Suprapubic skin (tissue), 4 donors: ENCODE results near the gene UGGT2. TPM values are rescaled to one million over a fixed set of nuclear protein-coding genes. Genes with fewer than 3 reads are reported as not detected.
"Not testable (repeated sequence)": the region's sequence is repeated elsewhere in the genome, so short reads cannot be mapped to it uniquely, and the experiment has no call there.

Source experiments
- DNase-seq, 2 donors: peaks; one replicate each; pipeline ENCODE4 v3.0.0-alpha.2; 2019; ENCODE audit warnings: low spot score in 2 of 2
- H3K27ac ChIP-seq: fragments of 200-600 bp; sonication (generic); one replicate; pipeline ENCODE4 v1.5.1; 2019
- H3K27me3 ChIP-seq: fragments of 200-600 bp; sonication (generic); one replicate; pipeline ENCODE4 v1.5.1; 2019
- H3K36me3 ChIP-seq: fragments of 200-600 bp; sonication (generic); one replicate; pipeline ENCODE4 v1.5.1; 2019
- H3K4me1 ChIP-seq: fragments of 200-600 bp; sonication (generic); one replicate; pipeline ENCODE4 v1.5.1; 2019
- H3K4me3 ChIP-seq: fragments of 200-600 bp; sonication (generic); one replicate; pipeline ENCODE4 v1.5.1; 2019; ENCODE audit warnings: mild to moderate bottlenecking
- H3K9me3 ChIP-seq: fragments of 200-600 bp; sonication (generic); one replicate; pipeline ENCODE4 v1.5.1; 2019
- CTCF ChIP-seq, 2 donors: fragments of 200-600 bp in 1 of 2; fragments of 450-650 bp in 1 of 2; sonication (generic) in 1 of 2; IDR thresholded peaks; one replicate each; pipeline ENCODE4 v1.5.1; 2016 to 2019; ENCODE audit warnings: antibody characterized with exemption in 2 of 2, mild to moderate bottlenecking in 1 of 2, moderate library complexity in 1 of 2
- EP300 ChIP-seq: sonication (generic); formaldehyde crosslinking; IDR thresholded peaks from one replicate; pipeline ENCODE4 v1.6.1; 2017; ENCODE audit warnings: antibody characterized with exemption
- POLR2A ChIP-seq, 2 donors: fragments of 450-650 bp; IDR thresholded peaks; one replicate each; pipeline ENCODE4 v1.6.1; 2017; ENCODE audit warnings: antibody characterized with exemption in 2 of 2, mild to moderate bottlenecking in 2 of 2, moderate library complexity in 2 of 2
- POLR2AphosphoS5 ChIP-seq, 3 donors: sonication (generic); formaldehyde crosslinking; IDR thresholded peaks; one replicate each; pipeline ENCODE4 v1.6.1; 2017; ENCODE audit warnings: antibody characterized with exemption in 3 of 3
- WGBS: methylation state at CpG from one replicate; pipeline ENCODE4 v1.1.5; 2018; 5-methylcytosine and 5-hydroxymethylcytosine counted together
- total RNA-seq, 4 donors: library from RNA; depleted of rRNA; stranded (reverse); fragments of >200 nt; gene quantifications; one replicate each; pipeline ENCODE4 v1.1.0, GENCODE V29; 2016

UGGT2 gene
- total RNA-seq, 4 donors from 2014 or later: 11.8 to 38.9 (median 13.7) TPM

GRCh38 chr13:95800436-95800835 is 252.8 kb downstream of the UGGT2 start:
- no peak for DNase-seq
- H3K4me3 ChIP-seq: no peak overlapping the region
- no peak for TF ChIP-seq POLR2A (IDR thresholded peaks at IDR 0.05)
- TF ChIP-seq CTCF (IDR thresholded peaks at IDR 0.05): no peak
- TF ChIP-seq POLR2AphosphoS5 (IDR thresholded peaks at IDR 0.05): no peak
- TF ChIP-seq EP300: no peak
- WGBS: 53% methylated on average over 1 of the region's 1 CpG
- no peaks in the 10 kb centered on the region for H3K4me1 ChIP-seq
- no peak overlapping the region for H3K27ac ChIP-seq
- H3K9me3 ChIP-seq: no peaks in the 10 kb centered on the region
- no peaks in the 10 kb centered on the region for H3K27me3 ChIP-seq
- H3K36me3 ChIP-seq: no peaks in the 10 kb centered on the region

GRCh38 chr13:95797016-95797415 is 256.2 kb downstream of the UGGT2 start:
- H3K4me3 ChIP-seq: no peak overlapping the region
- DNase-seq: no peak
- no peak overlapping the region for H3K27ac ChIP-seq
- H3K27me3 ChIP-seq: no peaks in the 10 kb centered on the region
- WGBS: 94% methylated on average over 2 of the region's 2 CpGs
- no peak for TF ChIP-seq POLR2A (IDR thresholded peaks at IDR 0.05)
- no peak for TF ChIP-seq EP300
- TF ChIP-seq POLR2AphosphoS5 (IDR thresholded peaks at IDR 0.05): no peak
- TF ChIP-seq CTCF (IDR thresholded peaks at IDR 0.05): no peak
- no peaks in the 10 kb centered on the region for H3K9me3 ChIP-seq
- H3K36me3 ChIP-seq: peaks cover 12% of the 10 kb centered on the region
- no peaks in the 10 kb centered on the region for H3K4me1 ChIP-seq

GRCh38 chr13:95793781-95794180 is 259.4 kb downstream of the UGGT2 start:
- Histone ChIP-seq H3K27me3 (no peaks in the 10 kb centered on the region), H3K36me3 (peaks cover 33% of the 10 kb centered on the region), H3K27ac (no peak overlapping the region), H3K4me1 (no peaks in the 10 kb centered on the region), H3K9me3 (no peaks in the 10 kb centered on the region), H3K4me3 (no peak overlapping the region)
- TF ChIP-seq POLR2A (IDR thresholded peaks at IDR 0.05) (no peak), POLR2AphosphoS5 (IDR thresholded peaks at IDR 0.05) (no peak), CTCF (IDR thresholded peaks at IDR 0.05) (no peak), EP300 (no peak)
- WGBS: 80% methylated on average over 3 of the region's 3 CpGs
- no peak for DNase-seq

GRCh38 chr13:95793018-95793555 is 260.1 kb downstream of the UGGT2 start:
- TF ChIP-seq POLR2AphosphoS5 (IDR thresholded peaks at IDR 0.05) (no peak), POLR2A (IDR thresholded peaks at IDR 0.05) (no peak), CTCF (IDR thresholded peaks at IDR 0.05) (no peak), EP300 (no peak)
- H3K4me3 ChIP-seq: no peak overlapping the region
- H3K27ac ChIP-seq: no peak overlapping the region
- no peaks in the 10 kb centered on the region for H3K27me3 ChIP-seq
- H3K4me1 ChIP-seq: no peaks in the 10 kb centered on the region
- no peak for DNase-seq
- H3K36me3 ChIP-seq: peaks cover 40% of the 10 kb centered on the region
- H3K9me3 ChIP-seq: no peaks in the 10 kb centered on the region
- 95% methylated on average over 3 of the region's 3 CpGs for WGBS

- 87% methylated on average over 7 of the region's 7 CpGs for WGBS
- no peaks in the 10 kb centered on the region for H3K9me3 ChIP-seq
- no peak overlapping the region for H3K27ac ChIP-seq
- H3K27me3 ChIP-seq: no peaks in the 10 kb centered on the region
- no peak overlapping the region for H3K4me3 ChIP-seq
- no peaks in the 10 kb centered on the region for H3K4me1 ChIP-seq
- peaks cover 49% of the 10 kb centered on the region for H3K36me3 ChIP-seq
- TF ChIP-seq POLR2AphosphoS5 (IDR thresholded peaks at IDR 0.05): no peak
- no peak for TF ChIP-seq CTCF (IDR thresholded peaks at IDR 0.05)
- TF ChIP-seq EP300: no peak
- no peak for TF ChIP-seq POLR2A (IDR thresholded peaks at IDR 0.05)
- no peak for DNase-seq
These were observed 262.0 kb downstream of the UGGT2 start for GRCh38 chr13:95791084-95791722.

- peaks cover 49% of the 10 kb centered on the region for H3K36me3 ChIP-seq
These were observed 263.9 kb downstream of the UGGT2 start for GRCh38 chr13:95789315-95789714.

More at GRCh38 chr13:95789315-95789714, 263.9 kb downstream of the UGGT2 start:
- H3K4me3 ChIP-seq, DNase-seq, H3K9me3 ChIP-seq, H3K4me1 ChIP-seq, H3K27me3 ChIP-seq, H3K27ac ChIP-seq: not testable (repeated sequence)
